B cell (primary cell): ENCODE data around the gene PPP6R1. TPM values are rescaled to one million over a fixed set of nuclear protein-coding genes. Genes with fewer than 3 reads are reported as not detected.

Experiments used
- ATAC-seq: fragments of 200-7000 bp; cut with Tn5 transposase; one replicate; pipeline ENCODE4 v1.10.0; 2021; ENCODE audit warnings: low read depth, mild to moderate bottlenecking, moderate number of reproducible peaks, moderate library complexity
- CTCF ChIA-PET: fragments of 350-600 bp; sonication (Branson Sonifier 250); formaldehyde crosslinking; loops from one replicate; lab custom pipeline; 2021; ENCODE audit warnings: antibody characterized with exemption, inconsistent platforms; lab: Charles Lee
- POLR2A ChIA-PET: fragments of 350-600 bp; sonication (Branson Sonifier 250); formaldehyde crosslinking; loops from one replicate; lab custom pipeline; 2021; ENCODE audit warnings: antibody characterized with exemption; lab: Charles Lee
- DNase-seq: peaks from one replicate; pipeline ENCODE4 v3.0.0; 2013
- H2AFZ ChIP-seq: 2 replicates; pipeline ENCODE4 v1.6.1; 2012; ENCODE audit warnings: mild to moderate bottlenecking, low read depth, low read length; ENCODE audit not compliant: insufficient read depth, poor library complexity, severe bottlenecking
- H3K27ac ChIP-seq, 2 donors: 1 replicate in 1 of 2; 2 replicates in 1 of 2; pipeline ENCODE4 v1.5.1; 2012 to 2013; ENCODE audit warnings: low read length in 2 of 2, mild to moderate bottlenecking in 2 of 2, moderate library complexity in 1 of 2
- H3K27me3 ChIP-seq, 4 experiments: fragments of 200-600 bp in 1 of 4; sonication (generic) in 1 of 4; replicated peaks in 1 of 4; 1 replicate in 2 of 4; 2 replicates in 2 of 4; pipeline versions ENCODE4 v1.6.1 to v1.7.0; 2013 to 2016; ENCODE audit warnings: low read length in 3 of 4, mild to moderate bottlenecking in 2 of 4, mixed read lengths in 1 of 4, moderate library complexity in 1 of 4; ENCODE audit not compliant: insufficient read depth in 4 of 4, control insufficient read depth in 3 of 4; ENCODE audit errors: control extremely low read depth in 1 of 4
- H3K36me3 ChIP-seq, 2 experiments: replicated peaks in 1 of 2; 1 replicate in 1 of 2; 2 replicates in 1 of 2; pipeline versions ENCODE4 v1.6.1 to v1.7.1; 2013; ENCODE audit warnings: low read length in 1 of 2; ENCODE audit not compliant: insufficient read depth in 2 of 2, control insufficient read depth in 1 of 2; ENCODE audit errors: control extremely low read depth in 1 of 2, extremely low read depth in 1 of 2
- H3K4me1 ChIP-seq, 2 donors: fragments of 200-600 bp in 1 of 2; sonication (generic) in 1 of 2; 1 replicate in 1 of 2; 2 replicates in 1 of 2; pipeline versions ENCODE4 v1.5.1 to v1.6.1; 2013 to 2017; ENCODE audit warnings: low read length in 2 of 2; ENCODE audit not compliant: control insufficient read depth in 2 of 2, insufficient read depth in 2 of 2
- H3K4me2 ChIP-seq: replicated peaks from 2 replicates; pipeline ENCODE3; 2012; ENCODE audit warnings: mild to moderate bottlenecking, low read depth, low read length; ENCODE audit not compliant: poor library complexity, severe bottlenecking
- H3K4me3 ChIP-seq, 5 experiments: fragments of 200-600 bp in 1 of 5; sonication (generic) in 1 of 5; 1 replicate in 3 of 5; 2 replicates in 2 of 5; pipeline versions ENCODE4 v1.5.1 to v1.7.0; 2011 to 2016; ENCODE audit warnings: low read length in 4 of 5, mild to moderate bottlenecking in 4 of 5, low read depth in 2 of 5, control low read depth in 1 of 5, moderate library complexity in 1 of 5; ENCODE audit not compliant: insufficient read depth in 1 of 5; ENCODE audit errors: control extremely low read depth in 1 of 5, extremely low read depth in 1 of 5
- H3K79me2 ChIP-seq: fragments of 200-600 bp; sonication (generic); one replicate; pipeline ENCODE4 v1.6.0; 2016; ENCODE audit warnings: low read length; ENCODE audit not compliant: control insufficient read depth, insufficient read depth
- H3K9ac ChIP-seq: fragments of 200-600 bp; sonication (generic); 2 replicates; pipeline ENCODE4 v1.6.1; 2017; ENCODE audit warnings: mild to moderate bottlenecking, low read length, moderate library complexity
- H3K9me3 ChIP-seq, 3 donors: one replicate each; pipeline versions ENCODE4 v1.6.1 to v1.7.1; 2013; ENCODE audit warnings: low read length in 2 of 3; ENCODE audit not compliant: control insufficient read depth in 2 of 3, insufficient read depth in 1 of 3; ENCODE audit errors: control extremely low read depth in 1 of 3
- H4K20me1 ChIP-seq: 2 replicates; pipeline ENCODE4 v1.6.0; 2012; ENCODE audit warnings: mild to moderate bottlenecking, low read length; ENCODE audit not compliant: insufficient read depth, control insufficient read depth, poor library complexity, severe bottlenecking
- H3K27ac Mint-ChIP-seq: one replicate; pipeline ENCODE4 v1.8.0; 2021; ENCODE audit warnings: mixed read lengths
- H3K27me3 Mint-ChIP-seq: one replicate; pipeline ENCODE4 v1.8.0; 2021; ENCODE audit warnings: mixed read lengths
- H3K4me1 Mint-ChIP-seq: one replicate; pipeline ENCODE4 v1.8.0; 2021; ENCODE audit warnings: mixed read lengths
- H3K4me3 Mint-ChIP-seq: one replicate; pipeline ENCODE4 v1.8.0; 2021; ENCODE audit warnings: mixed read lengths
- H3K9me3 Mint-ChIP-seq: one replicate; pipeline ENCODE4 v1.8.0; 2022; ENCODE audit warnings: mixed read lengths; ENCODE audit not compliant: insufficient read depth
- EZH2 ChIP-seq: IDR thresholded peaks from 2 replicates; pipeline ENCODE4 v1.6.1; 2012; ENCODE audit warnings: borderline replicate concordance, low read depth, mild to moderate bottlenecking, moderate library complexity, low read length; ENCODE audit not compliant: insufficient read depth, poor library complexity, severe bottlenecking
- WGBS: methylation state at CpG from one replicate; pipeline ENCODE4 v1.1.5; 2013; ENCODE audit warnings: missing lambda C conversion rate; ENCODE audit not compliant: insufficient coverage; 5-methylcytosine and 5-hydroxymethylcytosine counted together
- intact Hi-C: fragments of 100-400 bp; cut with micrococcal nuclease; formaldehyde crosslinking; loops from one replicate; pipeline ENCODE4 v1.10.0; 2022
- polyA plus RNA-seq: library from polyadenylated mRNA; depleted of rRNA; stranded (reverse); fragments of >200 nt; gene quantifications from 2 replicates; pipeline ENCODE4 v1.2.3, GENCODE V29; 2012
- total RNA-seq, 2 donors: library from RNA; stranded (reverse); fragments of 120-200 nt in 1 of 2; gene quantifications; 1 replicate in 1 of 2; 2 replicates in 1 of 2; pipeline versions ENCODE4 v1.2.3 to v1.2.4, GENCODE V29; 2013 to 2022
- TF ChIP-seq, protein P1 (sequence below): fragments of 200-600 bp; IDR thresholded peaks from one replicate; pipeline ENCODE4 v1.8.0; 2022; ENCODE audit warnings: antibody characterized with exemption, mild to moderate bottlenecking

The PPP6R1 gene
- total and polyA plus RNA-seq, 2 donors (not counting 1 experiment from before 2014, with no cell fraction given), result 122 to 193 TPM

DNA sequence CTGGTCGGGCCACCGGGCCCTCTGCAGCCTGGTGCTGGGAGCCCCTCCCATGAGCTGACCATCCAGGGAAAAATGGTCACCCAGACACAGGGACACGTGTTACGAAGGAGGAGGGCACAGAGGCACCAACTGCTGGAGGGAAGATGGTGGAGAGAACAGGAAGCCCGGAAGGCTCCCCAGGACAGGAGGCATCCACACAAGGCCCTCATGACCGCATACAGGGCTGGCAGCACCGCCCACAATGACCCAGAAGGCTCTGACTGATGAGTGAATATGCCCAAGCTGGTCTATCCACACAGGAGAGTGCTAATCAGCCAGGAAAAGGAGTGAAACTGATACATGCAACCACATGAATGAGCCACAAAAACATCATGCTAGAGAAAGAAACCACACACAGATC lies 16.3 kb downstream of the PPP6R1 start:
- intact Hi-C loops, result no loop called here
- ATAC-seq (no peak), DNase-seq (no peak)
- H3K4me1 Mint-ChIP-seq, result peaks cover 3% of the 10 kb centered on the region
- CTCF ChIA-PET, result no interaction called here
- H4K20me1 ChIP-seq, result peaks cover 100% of the 10 kb centered on the region
- WGBS, result 95% methylated on average over 7 of the region's 7 CpGs
- no peak overlapping the region for H3K4me2 ChIP-seq
- no peak overlapping the region for H3K27ac Mint-ChIP-seq
- H3K4me3 Mint-ChIP-seq, result no peak overlapping the region
- H3K9me3 Mint-ChIP-seq, result no peaks in the 10 kb centered on the region
- H3K27me3 Mint-ChIP-seq, result no peaks in the 10 kb centered on the region
- H3K9ac ChIP-seq, result no peak overlapping the region
- peaks cover 95% of the 10 kb centered on the region for H3K79me2 ChIP-seq
- no peak overlapping the region for H3K27ac ChIP-seq
- no peaks in the 10 kb centered on the region for H3K27me3 ChIP-seq
- H3K4me3 ChIP-seq, result no peak overlapping the region
- POLR2A ChIA-PET, result no interaction called here
- H3K36me3 ChIP-seq, result peaks cover 0 to 93% of the 10 kb centered on the region in 2 experiments
- H3K9me3 ChIP-seq, result no peaks in the 10 kb centered on the region
- no peak overlapping the region for H2AFZ ChIP-seq
- TF ChIP-seq, protein P1, sequence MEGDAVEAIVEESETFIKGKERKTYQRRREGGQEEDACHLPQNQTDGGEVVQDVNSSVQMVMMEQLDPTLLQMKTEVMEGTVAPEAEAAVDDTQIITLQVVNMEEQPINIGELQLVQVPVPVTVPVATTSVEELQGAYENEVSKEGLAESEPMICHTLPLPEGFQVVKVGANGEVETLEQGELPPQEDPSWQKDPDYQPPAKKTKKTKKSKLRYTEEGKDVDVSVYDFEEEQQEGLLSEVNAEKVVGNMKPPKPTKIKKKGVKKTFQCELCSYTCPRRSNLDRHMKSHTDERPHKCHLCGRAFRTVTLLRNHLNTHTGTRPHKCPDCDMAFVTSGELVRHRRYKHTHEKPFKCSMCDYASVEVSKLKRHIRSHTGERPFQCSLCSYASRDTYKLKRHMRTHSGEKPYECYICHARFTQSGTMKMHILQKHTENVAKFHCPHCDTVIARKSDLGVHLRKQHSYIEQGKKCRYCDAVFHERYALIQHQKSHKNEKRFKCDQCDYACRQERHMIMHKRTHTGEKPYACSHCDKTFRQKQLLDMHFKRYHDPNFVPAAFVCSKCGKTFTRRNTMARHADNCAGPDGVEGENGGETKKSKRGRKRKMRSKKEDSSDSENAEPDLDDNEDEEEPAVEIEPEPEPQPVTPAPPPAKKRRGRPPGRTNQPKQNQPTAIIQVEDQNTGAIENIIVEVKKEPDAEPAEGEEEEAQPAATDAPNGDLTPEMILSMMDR, result no peak
- no peak for TF ChIP-seq EZH2
- H3K4me1 ChIP-seq, result peaks cover 8 to 9% of the 10 kb centered on the region in 2 donors

DNA sequence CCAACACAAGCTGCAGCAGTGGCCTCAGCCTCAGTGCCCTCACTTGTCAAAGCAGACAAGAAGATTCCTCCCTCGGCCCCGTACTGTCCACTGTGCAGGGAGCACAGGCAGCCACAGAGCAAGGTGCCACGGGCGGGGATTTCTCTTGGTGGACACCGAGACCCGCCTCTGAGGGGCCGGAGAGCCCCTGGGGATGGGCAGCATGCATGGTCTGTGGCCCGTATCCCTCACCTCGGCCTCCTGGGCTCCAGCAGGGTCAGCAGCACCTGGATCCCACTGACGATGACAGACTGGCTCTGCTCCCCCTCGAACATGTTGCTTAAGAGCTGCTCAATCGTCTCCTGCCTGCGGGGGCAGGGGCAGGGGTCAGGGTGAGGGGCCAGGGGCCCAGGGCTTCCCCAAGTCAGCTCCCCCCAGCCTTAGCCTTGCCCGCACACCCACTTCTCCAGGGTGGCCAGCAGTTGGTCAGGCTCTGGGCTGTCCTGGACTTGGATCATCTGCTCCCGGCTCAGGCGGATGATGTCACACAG lies 16.8 kb downstream of the PPP6R1 start:
- H3K4me1 ChIP-seq, result peaks cover 2 to 4% of the 10 kb centered on the region in 2 donors
- Mint-ChIP-seq H3K4me1 (peaks cover 1% of the 10 kb centered on the region), H3K9me3 (no peaks in the 10 kb centered on the region), H3K27me3 (no peaks in the 10 kb centered on the region), H3K4me3 (no peak overlapping the region), H3K27ac (no peak overlapping the region)
- ATAC-seq, result no peak
- 92% methylated on average over 16 of the region's 16 CpGs for WGBS
- no peak overlapping the region for H3K4me2 ChIP-seq
- CTCF ChIA-PET, result no interaction called here
- H3K9ac ChIP-seq, result no peak overlapping the region
- H3K27ac ChIP-seq, result no peak overlapping the region
- no peak for DNase-seq
- no peak overlapping the region for H2AFZ ChIP-seq
- H3K4me3 ChIP-seq, result no peak overlapping the region
- H3K36me3 ChIP-seq, result peaks cover 0 to 97% of the 10 kb centered on the region in 2 experiments
- TF ChIP-seq, protein P1, result no peak
- no peak for TF ChIP-seq EZH2
- peaks cover 100% of the 10 kb centered on the region for H4K20me1 ChIP-seq
- intact Hi-C loops, result no loop called here
- no peaks in the 10 kb centered on the region for H3K9me3 ChIP-seq
- H3K27me3 ChIP-seq, result no peaks in the 10 kb centered on the region
- peaks cover 92% of the 10 kb centered on the region for H3K79me2 ChIP-seq
- POLR2A ChIA-PET, result no interaction called here
